Prostate gland (tissue), 2 donors: ENCODE data around the gene HSPBP1. TPM values are rescaled to one million over a fixed set of nuclear protein-coding genes. Genes with fewer than 3 reads are reported as not detected.

Source experiments
- DNase-seq: peaks from one replicate; pipeline ENCODE4 v3.0.0-alpha.2; 2019; ENCODE audit warnings: low spot score
- H3K27ac ChIP-seq, 2 donors: fragments of 200-600 bp; sonication (generic); 2 replicates each; pipeline ENCODE4 v1.5.1; 2017 to 2019
- H3K27me3 ChIP-seq: fragments of 200-600 bp; sonication (generic); replicated peaks from 2 replicates; pipeline ENCODE4 v1.5.1; 2019; ENCODE audit not compliant: insufficient read depth
- H3K36me3 ChIP-seq, 2 donors: fragments of 200-600 bp; sonication (generic); 1 replicate in 1 of 2; 2 replicates in 1 of 2; pipeline versions ENCODE4 v1.5.1 to v1.8.1; 2017 to 2019
- H3K4me1 ChIP-seq: fragments of 200-600 bp; sonication (generic); replicated peaks from 2 replicates; pipeline ENCODE4 v1.5.1; 2019
- H3K4me3 ChIP-seq, 2 donors: fragments of 200-600 bp; sonication (generic); 2 replicates each; pipeline ENCODE4 v1.5.1; 2017 to 2019
- H3K9me3 ChIP-seq: fragments of 200-600 bp; sonication (generic); 2 replicates; pipeline ENCODE4 v1.5.1; 2017
- POLR2A ChIP-seq: fragments of 450-650 bp; IDR thresholded peaks from one replicate; pipeline ENCODE4 v1.6.1; 2016; ENCODE audit warnings: antibody characterized with exemption, mild to moderate bottlenecking
- POLR2AphosphoS5 ChIP-seq: sonication (generic); formaldehyde crosslinking; IDR thresholded peaks from one replicate; pipeline ENCODE4 v1.6.1; 2017; ENCODE audit warnings: antibody characterized with exemption
- WGBS: methylation state at CpG from one replicate; pipeline ENCODE4 v1.1.5; 2018; 5-methylcytosine and 5-hydroxymethylcytosine counted together
- intact Hi-C: fragments of 100-400 bp; cut with DNase I; formaldehyde crosslinking; loops from one replicate; pipeline ENCODE4 v1.14.2; 2022
- total RNA-seq, 2 donors: library from RNA; depleted of rRNA; stranded (reverse); fragments of >200 nt; gene quantifications; one replicate each; pipeline ENCODE4 v1.1.0, GENCODE V29; 2016
- TF ChIP-seq, protein P1 (sequence below), 4 experiments: fragments of 200-600 bp in 2 of 4; fragments of 450-650 bp in 2 of 4; sonication (generic) in 2 of 4; IDR thresholded peaks; 1 replicate in 3 of 4; 2 replicates in 1 of 4; pipeline ENCODE4 v1.5.1; 2016 to 2019; ENCODE audit warnings: antibody characterized with exemption in 4 of 4, mild to moderate bottlenecking in 2 of 4, moderate library complexity in 2 of 4

Gene HSPBP1
- total RNA-seq, 2 donors from 2014 or later: 33.6 to 36.0 TPM

DNA sequence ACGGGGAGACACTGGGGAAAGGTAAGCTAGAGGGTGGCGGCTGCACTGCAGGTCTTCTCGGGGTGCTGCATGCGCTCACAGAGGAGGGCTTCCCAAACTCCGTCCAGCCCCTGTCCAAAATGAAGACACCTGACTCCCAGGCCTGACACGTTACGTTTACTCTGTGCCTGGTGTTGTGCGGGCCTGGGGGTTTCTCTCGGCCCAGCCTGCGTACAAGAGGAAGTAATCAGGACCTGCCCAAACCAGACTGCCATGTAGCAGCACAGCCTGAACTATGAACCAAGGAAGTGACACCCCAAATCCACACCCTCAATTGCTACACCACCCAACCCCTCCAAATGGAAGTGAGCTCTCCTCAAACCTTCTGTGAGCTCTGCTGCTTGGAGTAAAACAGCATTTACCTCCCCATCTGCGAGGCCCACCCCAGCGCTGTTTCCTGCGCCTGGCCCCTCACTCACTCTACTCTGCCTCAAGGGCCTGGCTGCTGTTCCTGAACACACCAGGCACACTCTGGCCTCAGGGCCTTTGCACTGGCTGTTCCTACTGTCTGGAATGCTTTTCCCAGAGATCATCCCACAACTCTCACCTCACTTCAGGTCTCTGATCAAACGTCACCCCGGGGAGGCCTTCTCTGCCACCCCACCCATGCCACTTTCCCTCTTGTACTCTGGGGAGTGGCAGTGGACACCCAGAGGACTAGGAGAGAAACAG is 3.0 kb downstream of the HSPBP1 start:
- Histone ChIP-seq H3K4me1 (peaks cover 3% of the 10 kb centered on the region), H3K9me3 (no peaks in the 10 kb centered on the region), H3K4me3 (no peak overlapping the region), H3K36me3 (peaks cover 0 to 12% of the 10 kb centered on the region in 2 donors), H3K27me3 (no peaks in the 10 kb centered on the region), H3K27ac (no peak overlapping the region)
- DNase-seq: no peak
- TF ChIP-seq, protein P1, sequence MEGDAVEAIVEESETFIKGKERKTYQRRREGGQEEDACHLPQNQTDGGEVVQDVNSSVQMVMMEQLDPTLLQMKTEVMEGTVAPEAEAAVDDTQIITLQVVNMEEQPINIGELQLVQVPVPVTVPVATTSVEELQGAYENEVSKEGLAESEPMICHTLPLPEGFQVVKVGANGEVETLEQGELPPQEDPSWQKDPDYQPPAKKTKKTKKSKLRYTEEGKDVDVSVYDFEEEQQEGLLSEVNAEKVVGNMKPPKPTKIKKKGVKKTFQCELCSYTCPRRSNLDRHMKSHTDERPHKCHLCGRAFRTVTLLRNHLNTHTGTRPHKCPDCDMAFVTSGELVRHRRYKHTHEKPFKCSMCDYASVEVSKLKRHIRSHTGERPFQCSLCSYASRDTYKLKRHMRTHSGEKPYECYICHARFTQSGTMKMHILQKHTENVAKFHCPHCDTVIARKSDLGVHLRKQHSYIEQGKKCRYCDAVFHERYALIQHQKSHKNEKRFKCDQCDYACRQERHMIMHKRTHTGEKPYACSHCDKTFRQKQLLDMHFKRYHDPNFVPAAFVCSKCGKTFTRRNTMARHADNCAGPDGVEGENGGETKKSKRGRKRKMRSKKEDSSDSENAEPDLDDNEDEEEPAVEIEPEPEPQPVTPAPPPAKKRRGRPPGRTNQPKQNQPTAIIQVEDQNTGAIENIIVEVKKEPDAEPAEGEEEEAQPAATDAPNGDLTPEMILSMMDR (IDR thresholded peaks at IDR 0.05): no peak
- TF ChIP-seq POLR2AphosphoS5 (no peak), POLR2A (no peak)
- 86% methylated on average over 15 of the region's 15 CpGs for WGBS
- intact Hi-C loops: no loop called here

DNA sequence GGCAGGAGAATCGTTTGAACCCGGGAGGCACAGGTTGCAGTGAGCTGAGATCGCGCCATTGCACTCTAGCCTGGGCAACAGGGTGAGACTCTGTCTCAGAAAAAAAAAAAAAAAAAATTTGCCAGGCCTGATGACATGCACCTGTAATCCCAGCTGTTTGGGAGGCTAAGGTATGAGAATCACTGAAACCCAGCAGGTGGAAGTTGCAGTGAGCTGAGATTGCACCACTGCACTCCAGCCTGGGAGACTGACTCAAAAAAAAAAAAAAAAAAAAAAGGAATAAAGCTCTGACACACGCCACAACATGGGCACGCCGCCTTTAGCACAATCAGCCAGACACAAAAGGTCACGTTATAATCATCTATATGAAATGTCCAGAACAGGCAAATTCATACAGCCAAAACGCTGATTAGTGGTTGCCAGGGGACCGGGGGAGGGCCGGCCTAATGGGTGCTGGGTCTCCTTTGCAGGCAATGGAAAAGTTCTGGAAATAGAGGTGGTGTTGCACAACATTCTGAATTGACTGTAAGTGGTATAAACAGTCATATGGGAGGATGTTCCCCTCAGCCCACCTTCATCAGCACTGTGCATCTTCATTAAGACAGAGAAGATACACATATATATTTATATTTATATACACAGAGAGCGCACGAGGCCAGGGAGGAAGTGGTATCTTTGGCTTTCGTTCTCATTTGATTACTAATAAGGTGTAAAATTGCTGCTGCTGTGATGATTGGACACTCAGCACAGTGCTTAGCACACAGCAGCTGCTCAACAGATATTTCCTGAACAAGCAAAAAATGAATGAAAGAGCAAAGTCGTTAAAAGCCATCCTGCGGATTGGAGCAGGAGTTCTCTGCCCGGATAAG is 3.8 kb downstream of the HSPBP1 start:
- H3K9me3 ChIP-seq: no peaks in the 10 kb centered on the region
- 77% methylated on average over 17 of the region's 17 CpGs for WGBS
- intact Hi-C loops: no loop called here
- H3K27ac ChIP-seq: no peak overlapping the region
- peaks cover 3% of the 10 kb centered on the region for H3K4me1 ChIP-seq
- no peaks in the 10 kb centered on the region for H3K27me3 ChIP-seq
- no peak for DNase-seq
- H3K4me3 ChIP-seq: no peak overlapping the region
- TF ChIP-seq, protein P1 (IDR thresholded peaks at IDR 0.05): no peak
- TF ChIP-seq POLR2AphosphoS5: no peak
- TF ChIP-seq POLR2A: no peak
- H3K36me3 ChIP-seq: peaks cover 0 to 12% of the 10 kb centered on the region in 2 donors

DNA sequence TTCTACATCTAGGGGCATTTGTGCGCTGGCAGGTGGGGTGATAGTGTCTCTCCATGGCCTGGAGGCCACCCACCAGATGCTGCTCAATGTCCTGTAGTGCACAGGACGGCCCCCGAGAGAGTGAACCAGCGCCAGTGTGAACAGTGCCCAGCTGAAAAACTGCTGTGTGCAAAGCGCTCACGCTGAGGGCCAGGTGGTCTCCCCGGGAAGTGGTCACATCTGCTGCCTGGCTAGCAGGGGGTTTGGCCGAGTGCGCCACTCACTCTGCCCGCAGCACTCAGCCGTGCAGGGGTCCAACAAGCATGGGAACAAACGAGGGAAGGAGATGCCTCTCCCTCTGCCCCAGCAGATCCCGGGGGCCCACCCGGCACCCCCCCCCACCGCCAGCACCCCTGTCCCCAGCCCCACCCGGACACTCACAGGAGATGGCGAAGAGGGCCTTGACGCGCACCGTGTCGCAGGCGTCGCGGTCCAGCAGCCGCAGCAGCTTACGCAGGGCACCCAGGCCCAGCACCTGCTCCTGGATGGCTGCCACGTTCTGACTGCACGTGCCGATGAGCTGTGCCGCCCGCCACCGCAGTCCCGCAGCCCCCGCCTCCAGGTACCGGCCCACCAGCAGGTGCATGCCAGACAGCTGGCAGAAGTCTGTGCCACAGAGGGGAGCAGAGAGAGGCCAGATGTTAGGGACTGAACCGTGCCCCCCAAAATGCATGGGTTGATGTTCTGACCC is 5.8 kb downstream of the HSPBP1 start:
- 93% methylated on average over 29 of the region's 36 CpGs for WGBS
- H3K36me3 ChIP-seq: peaks cover 0 to 12% of the 10 kb centered on the region in 2 donors

DNA sequence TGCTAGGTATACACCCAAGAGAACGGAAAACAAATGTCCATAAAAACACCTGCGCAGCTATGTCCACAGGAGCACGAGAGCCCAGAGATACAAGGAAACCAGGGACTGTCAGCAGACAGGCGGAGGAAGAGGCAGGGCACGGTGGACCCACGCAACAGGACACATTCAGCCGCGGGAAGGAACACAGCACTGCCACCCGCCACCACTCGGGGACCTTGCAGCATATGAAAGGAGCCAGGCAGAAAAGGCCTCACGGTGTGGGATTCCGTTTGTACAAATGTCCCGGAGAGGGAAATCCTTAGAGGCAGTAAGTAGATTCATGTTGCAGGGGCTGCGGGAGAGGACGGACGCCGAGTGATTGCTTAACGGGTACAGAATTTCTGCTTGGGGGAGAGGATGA is 7.8 kb downstream of the HSPBP1 start:
- Histone ChIP-seq H3K36me3 (peaks cover 0 to 10% of the 10 kb centered on the region in 2 donors), H3K27me3 (no peaks in the 10 kb centered on the region), H3K4me3 (no peak overlapping the region), H3K27ac (no peak overlapping the region), H3K9me3 (no peaks in the 10 kb centered on the region), H3K4me1 (no peaks in the 10 kb centered on the region)
- 91% methylated on average over 18 of the region's 18 CpGs for WGBS
- no peak for DNase-seq
- TF ChIP-seq POLR2A: no peak
- TF ChIP-seq POLR2AphosphoS5: no peak
- TF ChIP-seq, protein P1 (IDR thresholded peaks at IDR 0.05): no peak
- intact Hi-C loops: no loop called here

More for the DNA sequence above, 5.8 kb downstream of the HSPBP1 start:
- Histone ChIP-seq H3K4me1 (peaks cover under 1% of the 10 kb centered on the region), H3K27me3 (no peaks in the 10 kb centered on the region), H3K9me3 (no peaks in the 10 kb centered on the region), H3K4me3 (no peak overlapping the region), H3K27ac (no peak overlapping the region)
- TF ChIP-seq POLR2AphosphoS5 (no peak), POLR2A (no peak)
- TF ChIP-seq, protein P1 (IDR thresholded peaks at IDR 0.05): no peak
- no peak for DNase-seq
- intact Hi-C loops: no loop called here
